Stimulated activated naive CD8-positive, alpha-beta T cell treated with anti-CD3 and anti-CD28 coated beads, Interleukin-15, Interleukin-2, amounts not matched to agents 100 U/mL and 50 U/mL, for 24 hours (primary cell): Measurements from ENCODE around the gene DNAJA4.

Experiments used
- ATAC-seq: fragments of 150-1000 bp; cut with Tn5 transposase; one replicate; pipeline ENCODE4 v1.10.0; 2021
- DNase-seq: peaks from one replicate; pipeline ENCODE4 v3.0.0; 2021

DNAJA4 gene

DNA sequence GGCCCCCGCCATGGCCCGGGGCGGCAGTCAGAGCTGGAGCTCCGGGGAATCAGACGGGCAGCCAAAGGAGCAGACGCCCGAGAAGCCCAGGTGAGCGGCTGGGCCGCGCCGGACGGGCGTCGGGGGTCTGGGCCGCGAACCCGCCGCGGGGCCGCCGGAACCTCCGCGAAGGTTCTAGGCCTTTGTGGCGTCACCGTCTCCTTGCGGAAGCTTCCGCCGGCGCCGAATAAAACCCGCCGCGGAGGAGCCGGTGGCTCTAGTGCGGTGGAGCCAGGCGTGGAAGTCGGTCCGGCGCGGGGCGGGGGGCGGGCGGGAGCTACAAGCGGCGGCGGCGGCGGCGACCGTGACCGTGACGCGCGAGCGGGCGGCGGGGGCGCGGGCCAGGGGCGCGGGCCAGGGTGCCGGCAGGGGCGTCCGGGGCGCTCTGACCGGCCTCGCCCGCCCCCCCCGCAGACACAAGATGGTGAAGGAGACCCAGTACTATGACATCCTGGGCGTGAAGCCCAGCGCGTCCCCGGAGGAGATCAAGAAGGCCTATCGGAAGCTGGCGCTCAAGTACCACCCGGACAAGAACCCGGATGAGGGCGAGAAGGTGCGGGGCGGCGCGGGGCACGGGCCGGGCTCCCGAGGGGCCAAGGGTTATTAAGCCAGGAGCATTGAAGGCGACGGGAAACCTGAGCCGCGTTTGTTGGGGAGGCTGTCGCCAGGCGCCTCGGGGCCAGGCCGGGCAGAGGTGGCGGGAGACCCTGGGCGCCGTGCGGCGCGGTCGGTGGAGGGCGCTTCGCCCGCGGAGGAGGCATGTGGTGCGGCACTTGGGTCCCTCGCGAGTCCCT is at the start of gene DNAJA4:
Gene DNAJA4 (plus strand): TSS at position 259 of the 833 bp plus-strand sequence. CDS start 202 bp downstream, at position 461.
- ATAC-seq (peak; percentile 64), DNase-seq (peak; percentile 70)

DNA sequence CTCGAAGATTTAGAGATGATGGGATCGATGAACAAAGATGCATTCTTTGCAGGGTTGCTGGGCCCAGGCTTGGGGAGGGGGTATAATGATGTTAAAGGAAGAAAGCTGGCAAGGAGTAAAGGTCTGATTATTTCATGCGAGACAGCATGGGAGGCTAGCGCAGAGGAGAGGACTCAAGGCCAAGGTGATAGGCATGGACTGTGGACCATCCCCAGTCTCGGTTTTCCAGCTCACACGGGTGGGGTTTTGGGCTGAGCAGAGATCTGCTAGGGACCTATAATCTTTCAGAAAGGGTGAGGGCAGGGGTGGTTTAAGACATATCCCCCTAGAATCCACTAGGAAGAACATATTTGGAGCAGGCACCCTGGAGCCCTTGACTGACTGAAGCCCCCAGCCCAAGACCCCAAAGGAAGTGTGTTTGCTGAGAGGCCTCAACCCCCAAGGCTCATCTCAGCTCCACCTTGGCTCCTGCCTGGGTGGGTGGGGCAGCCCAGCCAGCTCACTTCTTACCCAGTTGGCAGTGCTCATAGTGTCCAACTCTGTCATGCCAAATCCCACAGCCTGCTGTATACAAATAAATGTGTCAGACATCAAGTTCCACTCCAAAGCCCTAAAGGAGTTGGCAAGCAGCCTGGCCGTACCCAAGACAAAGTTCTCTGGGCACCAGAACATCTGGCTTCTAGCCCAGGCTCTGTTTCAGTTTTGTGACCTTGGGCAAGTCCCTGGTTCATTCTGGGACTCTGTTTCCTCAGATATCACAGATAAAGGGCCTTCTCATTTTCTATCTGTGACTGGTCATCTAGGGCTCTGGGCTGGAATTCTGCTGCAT is 47.9 kb upstream of the DNAJA4 start:
- no peak for ATAC-seq
- DNase-seq, result no peak

DNA sequence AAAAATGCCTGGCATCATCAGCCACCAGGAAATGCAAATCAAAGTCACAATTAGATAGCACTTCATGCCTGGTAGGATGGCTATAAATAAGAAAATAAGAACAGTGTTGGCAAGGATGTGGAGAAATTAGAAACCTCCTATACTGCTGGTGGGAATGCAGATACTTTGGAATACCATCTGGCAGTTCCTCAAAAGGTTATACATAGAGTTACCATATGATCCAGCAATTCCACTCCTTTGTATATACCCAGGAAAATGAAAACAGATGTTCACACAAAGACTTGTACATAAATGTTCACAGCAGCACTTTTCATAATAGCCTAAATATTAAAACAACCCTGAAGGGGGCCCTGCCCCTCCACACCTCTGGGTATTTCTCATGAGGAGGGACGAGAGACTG is 43.6 kb upstream of the DNAJA4 start:
- ATAC-seq (no peak), DNase-seq (no peak)

DNA sequence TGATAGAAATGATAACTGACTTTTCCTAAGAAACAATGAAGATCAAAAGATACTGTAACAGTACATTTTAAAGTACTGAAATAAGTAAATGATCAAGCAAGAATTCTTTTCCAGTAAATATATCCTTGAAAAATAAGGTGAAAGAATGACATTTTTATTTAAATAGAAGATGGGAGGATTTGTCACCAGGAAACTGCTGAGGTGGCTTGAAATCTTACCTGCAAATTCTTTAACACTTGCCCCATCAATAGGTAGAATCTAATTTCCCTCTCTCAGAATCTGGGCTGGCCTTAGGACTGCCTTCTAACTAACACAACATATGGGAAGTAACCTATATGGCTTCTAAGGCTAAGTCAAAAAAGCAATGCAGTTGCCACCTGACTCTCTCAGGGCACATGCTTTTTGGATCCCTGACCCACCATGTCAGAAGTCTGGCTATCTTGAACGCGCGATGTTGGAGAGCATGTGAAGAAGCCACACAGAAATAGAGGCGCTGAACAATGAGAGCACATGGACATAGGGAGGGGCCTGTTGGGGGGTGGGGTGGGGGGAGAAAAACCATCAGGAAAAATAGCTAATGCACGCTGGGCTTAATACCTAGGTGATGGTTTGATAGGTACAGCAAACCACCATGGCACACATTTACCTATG is 41.5 kb upstream of the DNAJA4 start:
- DNase-seq (no peak), ATAC-seq (no peak)

DNA sequence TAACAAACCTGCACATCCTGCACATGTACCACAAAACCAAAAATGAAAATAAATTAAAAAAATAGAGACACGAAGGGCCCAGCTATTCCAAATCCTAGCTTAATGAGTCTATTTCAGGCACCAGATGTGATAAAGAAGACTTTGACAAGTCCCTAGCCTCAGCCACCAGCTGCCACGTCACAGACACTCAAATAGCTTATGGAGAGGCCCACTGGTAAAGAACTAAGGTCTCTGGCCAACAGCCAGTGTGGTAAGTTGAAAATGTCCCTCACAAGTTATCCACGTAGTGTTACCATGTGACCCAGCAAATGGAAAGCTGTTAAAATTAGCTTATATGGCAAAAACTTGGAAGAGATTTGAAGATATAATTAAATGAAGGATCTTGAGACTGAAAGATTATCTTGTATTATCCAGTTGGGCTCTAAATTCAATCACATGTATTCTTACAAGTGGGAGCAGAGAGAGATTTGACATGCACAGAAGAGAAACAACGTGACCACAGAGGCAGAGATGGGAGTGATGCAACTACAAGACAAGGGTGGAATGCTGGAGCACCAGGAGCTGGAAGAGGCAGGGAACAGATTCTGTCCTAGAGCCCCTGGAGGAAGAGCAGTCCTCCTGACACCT is 40.9 kb upstream of the DNAJA4 start:
- no peak for ATAC-seq
- no peak for DNase-seq

DNA sequence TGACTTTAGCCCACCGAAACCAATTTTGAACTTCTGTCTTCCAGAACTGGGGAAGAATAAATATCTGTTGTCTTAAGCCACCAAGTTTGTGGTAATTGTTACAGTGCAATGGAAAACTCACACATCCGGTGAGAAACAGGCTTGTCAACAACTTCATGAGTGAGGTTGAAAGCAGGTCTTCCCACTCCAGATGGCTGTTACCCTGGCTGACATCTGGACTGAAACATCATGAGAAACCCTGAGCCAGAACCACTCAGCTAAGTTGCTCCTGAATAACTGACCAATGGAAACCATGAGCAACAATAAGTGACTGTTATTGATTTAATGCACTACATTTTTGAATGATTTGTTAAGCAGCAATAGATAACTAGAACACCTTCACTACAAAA is 40.3 kb upstream of the DNAJA4 start:
- ATAC-seq (no peak), DNase-seq (no peak)

DNA sequence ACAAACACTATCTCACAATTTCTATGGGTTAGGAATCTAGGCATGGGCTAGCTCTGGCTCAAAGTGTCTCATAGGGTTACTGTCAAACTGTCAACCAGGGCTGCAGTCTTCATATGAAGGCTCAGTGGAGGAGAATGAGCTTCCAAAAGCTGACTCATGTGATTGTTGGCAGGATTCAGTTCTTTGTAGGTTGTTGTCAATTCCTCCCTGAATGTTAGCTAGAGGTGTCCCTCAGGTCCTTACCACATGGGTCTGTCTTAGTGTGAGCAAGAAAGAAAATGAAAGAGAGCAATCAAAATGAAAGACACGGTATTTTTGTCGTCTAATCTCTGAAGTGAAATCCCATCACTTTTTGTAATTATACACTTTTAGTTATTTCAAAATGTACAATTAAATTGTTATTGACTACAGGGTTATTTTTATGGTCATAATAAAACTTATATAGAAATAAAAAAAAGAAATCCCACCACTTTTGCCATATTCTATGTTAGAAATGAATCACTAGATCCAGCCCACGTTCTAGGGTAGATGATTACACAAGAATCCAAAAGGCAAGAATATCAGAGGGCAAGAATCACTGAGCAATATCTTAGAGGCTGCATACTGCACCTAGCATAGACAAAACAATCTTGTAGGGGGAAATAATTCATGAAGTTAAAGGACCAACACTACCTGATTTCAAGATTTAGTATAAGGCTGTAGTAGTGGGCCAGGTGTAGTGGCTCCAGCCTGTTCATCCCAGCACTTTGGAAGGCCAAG is 38.4 kb upstream of the DNAJA4 start:
- ATAC-seq, result peak; percentile 69
- no peak for DNase-seq

DNA sequence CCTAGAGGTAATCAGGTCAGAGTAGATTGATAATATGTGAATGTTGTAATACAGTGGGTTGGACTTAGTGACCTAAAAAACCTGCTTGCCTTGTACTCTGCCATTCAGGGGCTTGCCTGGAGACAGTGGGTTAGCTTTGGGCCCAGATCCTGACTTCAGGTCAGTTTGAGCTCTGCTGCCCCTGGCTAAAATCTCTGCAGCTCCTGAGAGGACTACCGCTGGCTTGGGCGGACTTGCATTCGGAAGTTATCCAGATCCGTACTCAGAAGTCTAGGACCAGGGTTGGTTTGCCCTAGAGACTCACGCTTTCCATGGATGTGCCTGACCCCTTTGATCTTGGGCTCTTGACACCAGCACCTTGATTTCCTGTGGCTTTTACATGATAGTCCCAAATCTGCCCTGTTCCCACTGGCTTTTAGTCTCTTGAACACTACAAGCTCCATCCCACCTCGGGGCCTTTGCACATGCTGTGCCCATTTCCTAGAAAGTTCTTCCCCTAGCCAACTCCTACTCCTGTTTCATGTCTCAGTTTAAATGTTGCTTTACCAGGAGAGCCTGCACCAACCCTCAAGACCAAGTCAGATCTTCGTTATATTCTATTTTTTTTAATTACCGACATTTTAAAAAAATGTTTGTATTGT is 35.9 kb upstream of the DNAJA4 start:
- DNase-seq (no peak), ATAC-seq (no peak)

DNA sequence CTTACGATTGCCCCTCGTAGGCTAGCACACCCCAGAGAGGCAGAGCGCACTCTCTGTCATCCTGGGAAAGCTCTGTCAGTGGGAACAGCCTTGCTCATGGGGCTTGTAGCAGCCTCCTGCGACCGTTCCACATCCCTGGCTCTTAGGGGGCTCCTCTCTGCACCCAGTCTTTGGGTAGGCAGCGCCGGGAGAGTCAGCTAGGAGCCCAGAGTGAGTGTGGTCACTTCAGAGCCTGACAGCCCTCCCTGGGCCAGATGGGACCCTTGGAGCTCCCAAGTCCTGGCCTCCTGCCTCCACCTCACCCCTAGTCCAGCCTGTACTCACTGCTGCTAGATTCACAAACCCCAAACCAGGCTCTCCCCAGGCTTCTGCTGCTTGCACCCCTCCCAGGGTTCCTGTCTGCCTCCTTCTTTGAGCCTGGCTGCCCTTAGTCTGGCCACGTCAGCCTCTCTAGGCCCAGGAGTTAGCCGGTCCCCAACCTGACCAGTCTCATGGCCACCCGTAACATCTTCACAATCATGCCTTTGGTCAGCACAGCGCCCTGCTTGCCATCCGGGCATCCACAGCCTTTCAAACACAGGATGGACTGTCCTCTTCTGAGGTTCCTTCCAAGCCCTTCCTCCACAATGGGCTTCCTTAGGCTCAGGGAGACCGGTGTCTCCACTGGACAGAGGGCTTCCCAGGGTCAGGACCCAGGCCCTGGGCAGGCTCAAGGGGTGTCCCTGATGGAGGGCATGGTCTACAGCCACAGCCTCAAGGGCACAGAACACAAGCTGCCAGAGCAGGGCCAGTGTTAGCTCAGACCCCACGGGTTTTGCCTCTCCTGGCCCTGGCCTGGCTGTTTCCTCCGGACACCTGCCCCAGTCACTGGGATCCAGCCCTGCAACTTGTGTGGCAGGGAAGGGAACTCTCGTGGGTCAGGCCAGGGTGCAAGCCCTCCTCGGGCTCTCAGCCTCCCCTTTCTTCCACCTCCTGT is 34.6 kb upstream of the DNAJA4 start:
- ATAC-seq, result no peak
- DNase-seq, result no peak

DNA sequence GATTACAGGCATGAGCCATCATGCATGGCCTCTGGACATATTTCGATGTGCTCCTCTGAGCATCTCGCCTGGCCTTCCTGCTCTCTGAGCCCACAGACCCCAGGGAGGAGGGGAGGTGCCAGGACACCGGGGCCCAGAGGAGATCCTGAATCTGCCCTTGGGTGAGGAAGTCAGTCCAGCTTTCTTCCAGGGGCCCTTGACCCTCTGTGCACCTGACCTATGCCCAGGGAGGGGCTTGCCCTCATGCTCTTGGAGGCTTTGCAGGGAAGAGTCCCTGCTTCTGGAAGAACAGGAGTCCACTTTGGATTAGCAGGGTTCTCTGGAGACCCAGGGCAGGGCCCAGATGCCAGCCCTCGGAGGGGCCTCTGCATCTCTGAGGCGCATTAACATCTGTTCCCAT is 31.4 kb upstream of the DNAJA4 start:
- ATAC-seq, result no peak

DNA sequence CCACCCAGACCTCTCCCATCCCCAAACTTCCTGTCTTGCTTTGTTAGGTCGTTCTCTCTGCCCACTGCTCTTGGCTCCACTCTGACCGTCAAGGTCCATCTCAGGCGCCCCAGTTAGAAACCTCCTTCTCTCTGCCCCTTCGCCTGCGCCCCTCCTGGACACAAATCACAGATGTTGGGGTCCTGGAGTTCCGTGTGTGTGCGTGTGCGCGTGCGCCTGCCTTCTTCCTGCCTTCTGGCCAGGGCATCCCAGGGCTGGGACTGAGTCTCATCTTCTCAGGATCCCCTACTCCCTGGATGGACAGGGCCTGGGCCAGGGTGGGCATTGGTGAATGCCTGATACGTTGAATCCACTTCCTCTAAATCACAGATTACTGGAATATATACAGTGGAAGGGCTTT is 30.9 kb upstream of the DNAJA4 start:
- ATAC-seq (no peak), DNase-seq (no peak)

More for the DNA sequence above, 31.4 kb upstream of the DNAJA4 start:
- no peak for DNase-seq

DNA sequence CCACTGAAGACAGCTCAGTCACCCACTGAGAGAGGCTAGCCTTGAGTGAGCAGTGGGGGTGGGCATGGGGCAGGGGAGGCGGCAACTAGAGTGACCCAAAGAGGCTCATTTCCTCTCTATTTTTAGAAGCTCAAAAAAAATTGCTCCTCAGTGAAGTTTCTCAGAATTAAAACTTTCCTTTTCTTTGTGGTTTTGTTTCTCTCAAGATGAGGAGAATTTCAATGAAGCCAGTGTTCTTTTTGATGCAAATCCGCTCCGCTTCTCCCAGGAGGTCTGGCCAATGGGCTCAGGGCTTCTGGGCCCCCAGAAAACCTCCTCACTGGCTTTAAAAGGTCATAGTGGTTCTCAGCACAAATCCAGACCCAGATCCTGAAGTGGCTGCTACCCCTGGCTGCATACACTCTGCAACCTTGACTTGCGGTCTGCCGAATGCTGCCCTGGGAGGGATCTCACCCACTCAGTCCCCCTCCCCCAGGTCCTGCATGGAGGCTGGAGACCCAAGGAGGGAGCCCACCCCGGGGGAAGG is 29.8 kb upstream of the DNAJA4 start, which contains the start of gene ACSBG1:
Gene ACSBG1 (minus strand): TSS at position 51 of the 526 bp plus-strand sequence. CDS start 64 bp downstream, outside the sequence.
- DNase-seq, result no peak
- peak; percentile 21 for ATAC-seq

DNA sequence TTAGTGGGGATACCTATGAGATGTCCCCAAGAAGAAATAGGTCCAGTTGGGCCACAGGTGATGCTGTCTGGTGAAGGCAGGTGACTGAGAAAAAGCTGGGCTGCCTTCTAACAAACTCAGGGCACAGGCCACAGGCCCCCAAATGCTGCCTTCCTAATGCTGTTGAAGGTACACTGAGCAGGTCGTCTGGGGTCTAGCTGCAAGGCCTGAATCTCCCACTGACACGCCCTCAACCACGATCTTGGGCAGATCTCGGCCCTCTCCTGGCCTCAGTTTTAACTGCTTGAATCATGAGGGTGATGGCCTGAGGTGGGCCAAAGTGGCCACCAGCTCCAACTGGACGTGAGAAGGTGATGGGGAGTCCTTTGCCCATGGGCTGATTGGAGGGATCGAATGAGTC is 27.9 kb upstream of the DNAJA4 start:
- no peak for DNase-seq
- ATAC-seq, result no peak

DNA sequence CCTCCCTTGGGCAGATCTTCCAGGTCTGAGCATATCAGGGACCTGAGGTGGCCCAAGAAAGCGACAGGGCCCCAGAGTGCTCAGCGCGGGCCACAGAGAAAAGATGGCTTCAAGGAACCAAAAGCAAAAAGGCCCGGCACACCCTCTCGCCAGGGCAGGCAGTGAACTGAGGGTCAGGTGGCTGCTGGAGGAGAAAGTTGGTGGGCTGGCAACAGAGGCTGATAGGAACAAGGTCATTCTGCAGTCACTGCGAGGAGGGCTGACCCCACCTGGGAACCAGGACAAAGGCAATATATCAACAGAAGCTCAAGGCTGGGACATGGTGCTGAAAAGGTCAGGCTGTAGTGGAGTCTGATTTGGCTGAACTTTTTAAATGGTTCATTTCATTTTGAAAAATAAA is 27.2 kb upstream of the DNAJA4 start:
- DNase-seq (no peak), ATAC-seq (no peak)

DNA sequence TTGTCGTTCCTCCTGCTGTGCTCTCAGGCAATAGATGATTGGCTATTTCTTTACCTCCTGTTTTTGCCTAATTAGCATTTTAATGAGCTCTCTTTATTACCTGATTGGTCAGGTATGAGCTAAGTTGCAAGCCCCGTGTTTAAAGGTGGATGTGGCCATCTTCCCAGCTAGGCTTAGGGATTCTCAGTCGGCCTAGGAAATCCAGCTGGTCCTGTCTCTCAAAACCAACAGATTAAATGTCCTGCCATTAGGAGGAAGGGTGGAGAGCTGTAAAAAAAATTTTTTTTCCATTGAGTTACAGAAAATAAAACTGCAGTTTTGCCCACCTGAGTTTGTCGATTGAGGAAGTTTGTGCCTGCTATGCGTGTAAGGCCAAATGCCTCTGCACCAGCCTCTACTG is 24.6 kb upstream of the DNAJA4 start:
- ATAC-seq (no peak), DNase-seq (no peak)

DNA sequence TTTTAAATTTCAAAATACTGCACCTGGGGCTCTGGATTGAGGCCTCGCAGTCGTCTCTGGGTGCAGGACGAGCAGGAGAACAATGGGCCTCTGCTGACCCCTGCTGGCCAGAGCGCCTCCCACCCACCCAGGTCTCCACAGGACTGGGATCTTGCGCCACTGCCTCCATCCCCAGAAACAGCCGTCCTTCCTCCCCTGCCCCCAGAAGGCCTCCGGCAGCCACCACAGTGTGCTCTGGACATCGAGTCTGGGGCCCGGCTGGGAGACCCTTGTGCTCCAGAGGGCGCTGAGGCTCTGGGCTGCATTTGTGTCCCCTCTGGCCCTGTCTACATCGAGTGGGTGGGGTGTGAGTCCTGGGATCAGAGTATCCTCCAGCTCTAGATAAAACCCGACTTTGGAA is 23.3 kb upstream of the DNAJA4 start:
- ATAC-seq (peak; percentile 83), DNase-seq (peak; percentile 92)

DNA sequence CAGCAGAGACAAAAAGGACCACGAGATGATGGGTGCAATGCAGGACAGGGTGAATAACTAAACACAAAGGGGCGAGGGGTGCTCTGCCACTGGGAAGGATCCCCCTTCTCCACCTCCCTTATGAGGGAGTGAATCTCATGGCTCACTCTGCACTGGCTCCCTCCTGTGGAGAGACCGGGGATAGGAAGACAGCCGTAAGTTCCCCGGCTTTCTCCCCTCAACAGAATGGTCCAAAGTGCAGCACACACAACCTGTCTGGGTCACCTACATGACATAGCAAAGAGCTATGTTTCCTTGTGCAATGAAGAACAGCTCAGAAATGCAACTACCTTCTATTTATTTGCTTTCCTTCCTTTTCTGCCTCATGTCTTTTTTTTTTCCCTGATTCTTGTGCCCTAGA is 22.2 kb upstream of the DNAJA4 start:
- DNase-seq, result peak; percentile 31
- ATAC-seq, result no peak

DNA sequence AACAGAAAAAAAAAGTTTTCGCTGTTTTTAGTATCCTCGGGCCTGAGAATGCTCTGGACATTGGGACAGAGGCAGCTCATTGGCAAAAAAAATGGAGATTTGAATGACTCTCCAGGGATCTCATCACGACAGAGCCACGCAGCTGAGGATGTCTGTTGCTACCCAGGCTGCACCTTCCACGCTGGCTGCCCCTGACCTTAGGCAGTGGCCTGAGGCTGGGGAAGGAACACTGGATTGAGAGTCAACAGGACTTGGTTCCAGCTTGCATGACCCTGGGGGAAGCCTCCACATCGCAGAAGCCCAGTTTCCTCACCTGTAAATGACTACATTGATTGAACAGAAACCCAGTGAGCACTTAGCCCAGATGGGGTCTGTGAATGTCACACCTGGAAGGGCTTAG is 21.3 kb upstream of the DNAJA4 start:
- ATAC-seq (no peak), DNase-seq (no peak)

DNA sequence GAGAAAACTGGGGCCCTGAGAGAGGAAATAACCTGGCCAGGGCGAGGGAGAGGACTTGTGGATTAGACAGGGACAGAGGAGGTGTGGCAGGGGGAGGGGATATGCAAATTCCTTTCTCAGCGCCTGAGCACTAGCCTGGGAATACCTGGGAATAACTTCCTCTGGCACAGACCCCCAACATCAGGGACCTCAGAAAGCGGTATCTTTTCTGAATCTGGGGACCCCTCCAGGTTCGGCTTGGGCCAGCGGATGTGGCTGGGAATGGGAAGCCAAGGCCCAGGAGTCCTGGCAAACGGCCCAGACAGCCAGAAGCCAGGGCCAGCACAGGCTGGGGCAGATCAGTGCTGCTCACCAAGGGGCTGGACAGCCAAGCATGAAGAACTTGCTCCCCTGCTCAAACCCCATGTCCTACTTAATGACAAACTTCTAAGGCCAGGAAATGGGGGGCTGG is 20.8 kb upstream of the DNAJA4 start:
- no peak for DNase-seq
- no peak for ATAC-seq
